Calu3 (cell line): ENCODE results near the gene MLLT10. TPM values are rescaled to one million over a fixed set of nuclear protein-coding genes. Genes with fewer than 3 reads are reported as not detected.

ENCODE experiments used
- BruUV-seq: library from RNA; stranded (reverse); fragments of 400-500 nt; replicated peaks from 2 replicates; lab custom pipeline; 2021; lab: Mats Ljungman, UMichigan
- CTCF ChIA-PET: fragments of 300-600 bp; sonication (Branson Sonifier 250); formaldehyde crosslinking; loops from one replicate; lab custom pipeline; 2022; ENCODE audit warnings: antibody characterized with exemption; lab: Charles Lee
- DNase-seq: peaks from one replicate; pipeline ENCODE4 v3.0.0; 2022
- H3K27ac Mint-ChIP-seq: one replicate; pipeline ENCODE4 v1.8.0; 2022; ENCODE audit warnings: mixed read lengths; ENCODE audit not compliant: unreplicated experiment
- H3K27me3 Mint-ChIP-seq: one replicate; pipeline ENCODE4 v1.8.0; 2022; ENCODE audit warnings: mixed read lengths; ENCODE audit not compliant: unreplicated experiment
- H3K36me3 Mint-ChIP-seq: one replicate; pipeline ENCODE4 v1.8.0; 2022; ENCODE audit warnings: mild to moderate bottlenecking, moderate library complexity, mixed read lengths; ENCODE audit not compliant: insufficient read depth, unreplicated experiment
- H3K4me1 Mint-ChIP-seq: one replicate; pipeline ENCODE4 v1.8.0; 2022; ENCODE audit warnings: mild to moderate bottlenecking, low read depth, mixed read lengths; ENCODE audit not compliant: unreplicated experiment
- H3K4me3 Mint-ChIP-seq: one replicate; pipeline ENCODE4 v1.8.0; 2022; ENCODE audit warnings: mild to moderate bottlenecking, low read depth, moderate library complexity, mixed read lengths; ENCODE audit not compliant: unreplicated experiment
- H3K9me3 Mint-ChIP-seq: one replicate; pipeline ENCODE4 v1.8.0; 2022; ENCODE audit warnings: low read depth, mixed read lengths; ENCODE audit not compliant: unreplicated experiment
- CTCF ChIP-seq: fragments of 200-600 bp; IDR thresholded peaks from one replicate; pipeline ENCODE4 v1.8.0; 2022; ENCODE audit warnings: antibody characterized with exemption; ENCODE audit not compliant: unreplicated experiment
- intact Hi-C: fragments of 100-400 bp; cut with micrococcal nuclease; formaldehyde crosslinking; loops from one replicate; pipeline ENCODE4 v1.10.0; 2022; ENCODE audit not compliant: unreplicated experiment
- total RNA-seq: library from RNA; stranded (reverse); gene quantifications from 2 replicates; pipeline ENCODE4 v1.2.3, GENCODE V29; 2022

The MLLT10 gene
- total RNA-seq, 1 experiment from 2014 or later, result 34.7 TPM

- Mint-ChIP-seq H3K36me3 (peaks cover 16% of the 10 kb centered on the region), H3K27ac (no peak overlapping the region), H3K27me3 (peaks cover 40% of the 10 kb centered on the region), H3K4me3 (no peak overlapping the region), H3K4me1 (peaks cover 10% of the 10 kb centered on the region), H3K9me3 (no peaks in the 10 kb centered on the region)
- BruUV-seq, result no TSS peak
- intact Hi-C loops, result no loop called here
- CTCF ChIA-PET, result interaction anchor here (0.6 kb wide), 1 partner anchor 146 kb away, joined by 3 read pairs; no protein-coding TSS in a partner anchor
- no peak for DNase-seq
- TF ChIP-seq CTCF, result no peak
These were observed 19.8 kb upstream of the MLLT10 start for GRCh38 chr10:21514129-21514817.

- TF ChIP-seq CTCF, result no peak
- intact Hi-C loops, result no loop called here
- CTCF ChIA-PET, result interaction anchor here (0.6 kb wide), 1 partner anchor 146 kb away, joined by 3 read pairs; no protein-coding TSS in a partner anchor
- Mint-ChIP-seq H3K36me3 (peaks cover 16% of the 10 kb centered on the region), H3K4me3 (no peak overlapping the region), H3K27ac (no peak overlapping the region), H3K27me3 (peaks cover 46% of the 10 kb centered on the region), H3K9me3 (no peaks in the 10 kb centered on the region), H3K4me1 (peaks cover 10% of the 10 kb centered on the region)
- no TSS peak for BruUV-seq
- DNase-seq, result no peak
These were observed 19.1 kb upstream of the MLLT10 start for GRCh38 chr10:21514818-21515351.

GRCh38 chr10:21515361-21516241 is 18.4 kb upstream of the MLLT10 start:
- no peak overlapping the region for H3K27ac Mint-ChIP-seq

More at GRCh38 chr10:21515361-21516241, 18.4 kb upstream of the MLLT10 start:
- Mint-ChIP-seq H3K4me1 (peaks cover 10% of the 10 kb centered on the region), H3K27me3 (peaks cover 53% of the 10 kb centered on the region), H3K36me3 (peaks cover 16% of the 10 kb centered on the region), H3K9me3 (no peaks in the 10 kb centered on the region), H3K4me3 (peak overlapping the region; percentile 77)
- CTCF ChIA-PET, result interaction anchor here (0.5 to 1.5 kb wide), 3 partner anchors 10 to 205 kb away, joined by 5 to 6 read pairs (median 5); partner anchors contain the start of gene SKIDA1
- DNase-seq, result no peak
- TF ChIP-seq CTCF, result no peak
- intact Hi-C loops, result no loop called here
- no TSS peak for BruUV-seq
